Caco-2 (cell line): ENCODE measurements around the gene CCL2. TPM values are rescaled to one million over a fixed set of nuclear protein-coding genes. Genes with fewer than 3 reads are reported as not detected.

Source experiments
- BruUV-seq: library from RNA; stranded (reverse); fragments of 400-500 nt; replicated peaks from 2 replicates; lab custom pipeline; 2021; lab: Mats Ljungman, UMichigan
- CTCF ChIA-PET: fragments of 300-600 bp; sonication (Branson Sonifier 250); formaldehyde crosslinking; loops from one replicate; lab custom pipeline; 2022; ENCODE audit warnings: antibody characterized with exemption; lab: Charles Lee
- POLR2A ChIA-PET: fragments of 300-600 bp; sonication (Branson Sonifier 250); formaldehyde crosslinking; loops from one replicate; lab custom pipeline; 2022; ENCODE audit warnings: antibody characterized with exemption; lab: Charles Lee
- DNase-seq, 2 experiments: peaks; one replicate each; pipeline versions ENCODE4 v3.0.0 to v3.0.0-alpha.2; 2020 to 2022
- H3K27me3 ChIP-seq: replicated peaks from 2 replicates; pipeline ENCODE4 v1.6.0; 2011; ENCODE audit warnings: low read length; ENCODE audit not compliant: control insufficient read depth, insufficient read depth
- H3K36me3 ChIP-seq: 2 replicates; pipeline ENCODE4 v1.5.1; 2011; ENCODE audit warnings: low read length; ENCODE audit not compliant: control insufficient read depth, insufficient read depth
- H3K4me1 ChIP-seq: fragments of 250-450 bp; sonication (Bioruptor Pico); 2 replicates; pipeline ENCODE4 v1.5.1; 2020; ENCODE audit warnings: mild to moderate bottlenecking
- H3K4me3 ChIP-seq: 2 replicates; pipeline ENCODE4 v1.5.1; 2011; ENCODE audit warnings: low read depth, mild to moderate bottlenecking, control low read depth, low read length
- H3K9me3 ChIP-seq: fragments of 250-450 bp; sonication (Bioruptor Pico); 2 replicates; pipeline ENCODE4 v1.5.1; 2020; ENCODE audit warnings: mild to moderate bottlenecking, moderate library complexity
- H3K27ac Mint-ChIP-seq: one replicate; pipeline ENCODE4 v1.8.0; 2022; ENCODE audit warnings: mixed read lengths; ENCODE audit not compliant: unreplicated experiment
- H3K27me3 Mint-ChIP-seq: one replicate; pipeline ENCODE4 v1.8.0; 2022; ENCODE audit warnings: mixed read lengths; ENCODE audit not compliant: insufficient read depth, unreplicated experiment
- H3K36me3 Mint-ChIP-seq: one replicate; pipeline ENCODE4 v1.8.0; 2022; ENCODE audit warnings: mild to moderate bottlenecking, mixed read lengths; ENCODE audit not compliant: insufficient read depth, unreplicated experiment
- H3K4me1 Mint-ChIP-seq: one replicate; pipeline ENCODE4 v1.8.0; 2022; ENCODE audit warnings: low read depth, mixed read lengths; ENCODE audit not compliant: unreplicated experiment
- H3K4me3 Mint-ChIP-seq: one replicate; pipeline ENCODE4 v1.8.0; 2022; ENCODE audit warnings: mild to moderate bottlenecking, moderate library complexity, mixed read lengths; ENCODE audit not compliant: unreplicated experiment
- H3K9me3 Mint-ChIP-seq: one replicate; pipeline ENCODE4 v1.8.0; 2022; ENCODE audit warnings: mixed read lengths; ENCODE audit not compliant: unreplicated experiment
- CTCF ChIP-seq, 2 experiments: fragments of 200-600 bp in 1 of 2; IDR thresholded peaks; 1 replicate in 1 of 2; 2 replicates in 1 of 2; pipeline versions ENCODE4 v1.5.1 to v1.8.0; 2011 to 2022; ENCODE audit warnings: antibody characterized with exemption in 1 of 2, control low read depth in 1 of 2, inconsistent platforms in 1 of 2, low read depth in 1 of 2, low read length in 1 of 2, mild to moderate bottlenecking in 1 of 2, moderate library complexity in 1 of 2; ENCODE audit not compliant: insufficient read depth in 1 of 2, severe bottlenecking in 1 of 2, unreplicated experiment in 1 of 2
- intact Hi-C: fragments of 100-400 bp; cut with micrococcal nuclease; formaldehyde crosslinking; loops from one replicate; pipeline ENCODE4 v1.10.0; 2022; ENCODE audit not compliant: unreplicated experiment
- total RNA-seq: library from RNA; stranded (reverse); gene quantifications from 2 replicates; pipeline ENCODE4 v1.2.3, GENCODE V29; 2022

The CCL2 gene
- total RNA-seq, 1 experiment from 2014 or later: not detected

GRCh38 chr17:34257299-34257985 is 2.4 kb downstream of the CCL2 start:
- peaks cover 12% of the 10 kb centered on the region for H3K4me1 ChIP-seq
- intact Hi-C loops: no loop called here
- H3K36me3 ChIP-seq: no peaks in the 10 kb centered on the region
- no peak overlapping the region for H3K4me3 Mint-ChIP-seq
- POLR2A ChIA-PET: no interaction called here
- H3K9me3 Mint-ChIP-seq: no peaks in the 10 kb centered on the region
- no peaks in the 10 kb centered on the region for H3K4me1 Mint-ChIP-seq
- no peaks in the 10 kb centered on the region for H3K36me3 Mint-ChIP-seq
- H3K27me3 Mint-ChIP-seq: peaks cover 6% of the 10 kb centered on the region
- CTCF ChIA-PET: no interaction called here
- H3K9me3 ChIP-seq: no peaks in the 10 kb centered on the region
- TF ChIP-seq CTCF (IDR thresholded peaks at IDR 0.05; ENCODE audit: insufficient read depth in 1 of 2, low read depth in 1 of 2, low read length in 1 of 2, severe bottlenecking in 1 of 2, unreplicated experiment in 1 of 2): no peak
- no peaks in the 10 kb centered on the region; the same call in none of the 2 replicates for H3K27me3 ChIP-seq
- H3K27ac Mint-ChIP-seq: no peak overlapping the region
- no peak for DNase-seq
- BruUV-seq: no TSS peak
- no peak overlapping the region for H3K4me3 ChIP-seq

- Histone ChIP-seq H3K27me3 (no peaks in the 10 kb centered on the region; the same call in none of the 2 replicates), H3K4me1 (peaks cover 10% of the 10 kb centered on the region), H3K4me3 (no peak overlapping the region), H3K9me3 (no peaks in the 10 kb centered on the region), H3K36me3 (no peaks in the 10 kb centered on the region)
- no peak overlapping the region for H3K27ac Mint-ChIP-seq
- H3K9me3 Mint-ChIP-seq: no peaks in the 10 kb centered on the region
- CTCF ChIA-PET: no interaction called here
- BruUV-seq: no TSS peak
- DNase-seq: no peak
- TF ChIP-seq CTCF (IDR thresholded peaks at IDR 0.05; ENCODE audit: insufficient read depth in 1 of 2, low read depth in 1 of 2, low read length in 1 of 2, severe bottlenecking in 1 of 2, unreplicated experiment in 1 of 2): no peak
- intact Hi-C loops: no loop called here
- no peaks in the 10 kb centered on the region for H3K36me3 Mint-ChIP-seq
- POLR2A ChIA-PET: no interaction called here
- peaks cover 6% of the 10 kb centered on the region for H3K27me3 Mint-ChIP-seq
- H3K4me3 Mint-ChIP-seq: no peak overlapping the region
- no peaks in the 10 kb centered on the region for H3K4me1 Mint-ChIP-seq
These were observed 2.9 kb downstream of the CCL2 start for GRCh38 chr17:34257986-34258326.

GRCh38 chr17:34259146-34259545 is 4.1 kb downstream of the CCL2 start:
- intact Hi-C loops: no loop called here
- H3K4me3 Mint-ChIP-seq: no peak overlapping the region
- BruUV-seq: no TSS peak
- POLR2A ChIA-PET: no interaction called here
- no peak for TF ChIP-seq CTCF (IDR thresholded peaks at IDR 0.05; ENCODE audit: insufficient read depth in 1 of 2, low read depth in 1 of 2, low read length in 1 of 2, severe bottlenecking in 1 of 2, unreplicated experiment in 1 of 2)
- no peaks in the 10 kb centered on the region for H3K9me3 Mint-ChIP-seq
- Histone ChIP-seq H3K27me3 (no peaks in the 10 kb centered on the region; the same call in 1 of the 2 replicates), H3K36me3 (no peaks in the 10 kb centered on the region), H3K4me1 (peaks cover 8% of the 10 kb centered on the region), H3K4me3 (no peak overlapping the region), H3K9me3 (no peaks in the 10 kb centered on the region)
- peaks cover 6% of the 10 kb centered on the region for H3K27me3 Mint-ChIP-seq
- H3K36me3 Mint-ChIP-seq: no peaks in the 10 kb centered on the region
- CTCF ChIA-PET: no interaction called here
- no peaks in the 10 kb centered on the region for H3K4me1 Mint-ChIP-seq
- H3K27ac Mint-ChIP-seq: no peak overlapping the region
- DNase-seq: no peak
